Cortex of kidney (tissue), 1 donor: ENCODE measurements around the gene UBP1.
"Not testable (repeated sequence)": the region's sequence is repeated elsewhere in the genome, so short reads cannot be mapped to it uniquely, and the experiment has no call there.

Experiments used
- DNase-seq: peaks from one replicate; lab custom pipeline; 2025; lab: John Stamatoyannopoulos, UW

Gene UBP1

DNA sequence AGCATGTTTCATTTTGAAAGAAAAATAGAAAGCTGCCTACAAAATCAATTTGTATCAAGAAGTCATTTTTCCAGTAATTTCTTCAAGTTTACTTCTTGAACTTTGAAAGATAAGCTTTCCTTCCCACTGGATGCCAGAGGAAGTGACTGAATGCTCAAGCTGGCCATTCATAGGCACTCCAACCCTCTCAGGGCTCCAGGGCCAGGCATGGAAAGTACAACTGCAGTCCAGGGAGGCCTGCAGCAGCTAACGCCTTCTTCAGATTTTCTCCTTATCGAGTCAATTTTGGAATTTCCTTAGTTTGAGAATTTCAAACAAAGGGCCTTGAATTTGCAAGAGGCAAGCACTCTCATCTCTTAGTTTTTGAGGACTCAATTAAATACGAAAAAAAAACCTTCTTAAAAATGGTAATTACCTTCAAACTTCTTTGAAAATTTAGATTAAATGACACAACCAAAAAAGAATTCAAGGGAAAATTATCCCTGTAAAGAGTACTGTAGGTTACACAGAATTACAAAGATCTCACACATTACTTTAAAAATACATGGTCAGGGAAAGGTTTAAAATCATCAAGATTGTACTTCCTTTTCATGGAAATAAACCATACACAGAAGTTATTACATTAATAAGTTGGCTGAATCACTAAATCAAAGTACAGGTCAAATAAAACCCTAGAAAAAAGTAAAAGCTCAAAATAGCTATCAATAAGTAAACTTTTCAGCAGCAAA, 2.5 kb downstream of the UBP1 start:
- no peak for DNase-seq

DNA sequence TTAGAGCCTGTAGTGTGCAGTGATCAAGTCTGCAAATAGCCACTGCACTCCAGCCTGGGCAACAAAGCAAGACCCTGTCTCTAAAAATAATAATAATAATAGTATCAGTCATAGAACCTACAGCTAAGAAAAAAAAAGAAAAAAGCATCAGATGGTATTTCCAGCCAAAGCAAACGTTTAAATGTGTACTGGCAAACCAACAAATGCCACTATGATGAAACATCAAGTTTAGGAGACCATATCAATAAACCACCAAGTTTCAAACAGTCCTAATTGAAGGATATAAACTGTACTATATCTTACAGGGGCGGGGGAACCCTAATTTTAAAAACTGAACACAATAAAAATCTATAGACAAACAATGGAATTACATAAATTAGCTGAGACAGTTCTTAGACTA, 6.4 kb downstream of the UBP1 start:
- no peak for DNase-seq

DNA sequence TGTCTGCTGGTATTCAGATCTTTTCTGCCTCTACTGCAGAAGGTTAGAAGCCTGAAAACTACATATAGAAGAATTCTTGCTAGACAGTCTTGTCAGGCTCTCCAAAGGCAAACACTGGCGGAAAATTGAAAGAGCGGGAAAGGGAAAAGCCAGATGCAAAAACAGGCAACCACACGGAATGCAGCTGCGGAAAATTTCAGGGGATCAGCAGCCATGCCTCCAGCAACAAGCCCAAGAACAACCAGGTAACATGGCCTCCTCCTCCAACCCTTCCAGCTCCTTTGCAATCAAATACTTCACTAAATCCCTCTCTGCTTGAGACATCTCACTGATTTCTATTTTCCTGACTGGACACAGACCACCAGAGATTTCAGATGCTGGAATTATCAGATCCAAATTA, 9.6 kb downstream of the UBP1 start:
- no peak for DNase-seq

DNA sequence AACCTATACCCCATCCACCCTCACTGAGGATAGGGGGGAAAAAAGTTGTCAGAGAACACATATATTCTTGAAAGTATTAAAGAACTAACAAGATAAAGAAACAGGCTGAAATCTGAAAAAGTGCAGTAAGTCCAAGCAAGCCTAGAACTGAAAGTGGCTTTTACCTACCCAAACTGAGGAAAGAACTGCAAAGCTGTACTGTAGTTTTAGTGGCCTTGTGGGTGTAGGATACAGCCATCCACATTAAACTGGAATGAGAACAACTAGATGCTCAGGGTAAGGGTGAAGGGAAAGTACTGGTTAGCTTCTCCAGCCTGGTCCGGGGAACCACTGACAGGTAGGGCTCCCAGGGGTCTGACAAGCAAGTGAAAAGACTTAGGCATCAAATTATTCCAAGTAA, 10.1 kb downstream of the UBP1 start:
- no peak for DNase-seq

DNA sequence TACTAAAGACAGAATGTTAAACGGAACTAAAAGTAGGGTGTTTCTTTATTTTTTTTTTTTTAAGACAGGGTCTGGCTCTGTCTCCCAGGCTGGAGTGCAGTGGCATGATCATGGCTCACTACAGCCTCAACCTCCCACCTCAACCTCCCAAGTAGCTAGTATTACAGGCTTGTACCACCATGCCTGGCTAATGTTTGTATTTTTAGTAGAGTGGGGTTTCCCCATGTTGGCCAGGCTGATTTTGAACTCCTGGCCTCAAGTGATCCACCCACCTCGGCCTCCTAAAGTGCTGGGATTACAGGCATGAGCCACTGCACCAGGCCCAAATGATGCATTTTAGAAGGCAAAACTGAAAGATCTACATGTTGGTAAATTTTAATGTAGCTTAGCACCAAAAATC, 10.9 kb downstream of the UBP1 start:
- DNase-seq, result not testable (repeated sequence)

DNA sequence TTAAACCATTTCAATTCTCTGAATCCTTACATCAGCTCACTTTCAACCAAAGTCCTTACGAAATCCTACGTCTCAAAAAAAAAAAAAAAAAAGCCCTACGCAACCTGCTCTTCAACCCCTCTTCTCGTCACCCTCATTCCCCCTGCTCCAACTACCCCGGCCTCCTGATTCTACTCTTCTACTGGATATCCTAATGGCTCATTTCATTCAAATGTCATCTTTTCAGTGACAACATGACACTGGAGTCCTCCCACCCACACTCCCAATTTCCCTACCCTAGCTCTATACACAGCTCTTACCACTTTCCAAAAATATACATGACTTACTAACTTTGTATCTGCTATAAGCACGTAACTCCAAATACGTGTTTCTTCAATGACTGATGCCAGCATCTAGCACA, 11.5 kb downstream of the UBP1 start:
- DNase-seq, result no peak

DNA sequence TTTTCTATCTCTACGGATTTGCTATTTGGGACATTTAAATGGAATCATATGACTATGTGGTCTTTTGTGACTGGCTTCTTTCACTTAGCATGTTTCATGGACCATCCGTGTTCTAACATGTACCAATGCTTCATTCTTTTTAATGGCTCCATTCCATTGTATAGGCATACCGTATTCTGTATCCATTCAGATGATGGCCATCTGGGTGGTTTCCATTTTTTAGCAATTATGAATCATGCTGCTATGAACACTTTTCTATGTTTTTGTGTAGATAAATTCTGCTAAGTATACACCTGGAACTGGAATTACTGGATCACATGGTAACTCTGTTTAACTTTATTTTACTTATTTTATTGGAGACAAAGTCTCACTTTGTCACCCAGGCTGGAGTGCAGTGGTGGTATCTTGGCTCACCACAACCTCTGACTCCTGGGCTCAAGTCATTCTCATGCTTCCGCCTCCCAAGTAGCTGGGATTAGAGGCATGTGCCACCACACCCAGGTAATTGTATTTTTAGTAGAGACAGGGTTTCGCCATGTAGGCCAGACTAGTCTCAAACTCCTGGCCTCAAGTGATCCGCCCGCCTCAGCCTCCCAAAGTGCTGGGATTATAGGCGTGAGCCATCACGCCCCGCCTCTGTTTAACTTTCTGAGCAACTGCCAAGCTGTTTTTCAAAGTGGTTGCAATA, 13.4 kb downstream of the UBP1 start:
- no peak for DNase-seq

DNA sequence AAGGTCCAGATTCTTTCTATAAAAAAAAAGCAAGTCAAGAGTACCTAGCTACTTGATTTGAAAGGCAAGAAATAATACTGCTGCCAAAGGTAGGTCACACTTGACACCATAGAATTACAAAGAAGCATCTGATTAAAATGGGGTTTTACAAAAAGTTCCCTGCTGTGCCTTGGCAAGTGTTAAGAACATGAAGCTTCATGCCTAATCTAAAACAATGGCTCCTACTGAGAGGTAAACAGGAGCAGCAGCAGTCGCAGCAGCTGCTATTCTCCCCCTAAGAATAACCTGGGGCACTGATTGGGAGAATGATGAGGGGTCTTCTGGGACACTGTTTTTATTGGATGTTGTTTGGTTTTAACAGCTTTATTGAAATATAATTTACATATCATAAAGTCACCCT, 14.1 kb downstream of the UBP1 start:
- DNase-seq, result no peak

DNA sequence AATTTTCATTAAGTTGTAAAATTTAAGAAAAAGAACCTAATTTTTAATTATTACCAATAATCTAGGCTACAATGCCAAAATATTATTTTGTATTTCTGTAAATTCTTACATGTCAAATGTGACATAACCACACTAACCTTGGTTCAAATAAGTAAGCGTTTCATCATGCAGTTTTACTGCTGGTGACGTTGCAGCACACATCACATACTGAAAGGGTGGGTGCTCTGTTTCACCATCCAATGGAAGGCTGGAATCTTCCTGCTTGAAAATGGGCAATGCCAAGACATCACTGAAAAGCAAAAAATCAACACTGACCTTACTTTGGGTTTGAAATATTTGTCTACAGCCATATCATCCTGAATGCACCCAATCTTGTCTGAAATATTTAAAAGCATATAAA, 14.8 kb downstream of the UBP1 start:
- DNase-seq, result no peak

DNA sequence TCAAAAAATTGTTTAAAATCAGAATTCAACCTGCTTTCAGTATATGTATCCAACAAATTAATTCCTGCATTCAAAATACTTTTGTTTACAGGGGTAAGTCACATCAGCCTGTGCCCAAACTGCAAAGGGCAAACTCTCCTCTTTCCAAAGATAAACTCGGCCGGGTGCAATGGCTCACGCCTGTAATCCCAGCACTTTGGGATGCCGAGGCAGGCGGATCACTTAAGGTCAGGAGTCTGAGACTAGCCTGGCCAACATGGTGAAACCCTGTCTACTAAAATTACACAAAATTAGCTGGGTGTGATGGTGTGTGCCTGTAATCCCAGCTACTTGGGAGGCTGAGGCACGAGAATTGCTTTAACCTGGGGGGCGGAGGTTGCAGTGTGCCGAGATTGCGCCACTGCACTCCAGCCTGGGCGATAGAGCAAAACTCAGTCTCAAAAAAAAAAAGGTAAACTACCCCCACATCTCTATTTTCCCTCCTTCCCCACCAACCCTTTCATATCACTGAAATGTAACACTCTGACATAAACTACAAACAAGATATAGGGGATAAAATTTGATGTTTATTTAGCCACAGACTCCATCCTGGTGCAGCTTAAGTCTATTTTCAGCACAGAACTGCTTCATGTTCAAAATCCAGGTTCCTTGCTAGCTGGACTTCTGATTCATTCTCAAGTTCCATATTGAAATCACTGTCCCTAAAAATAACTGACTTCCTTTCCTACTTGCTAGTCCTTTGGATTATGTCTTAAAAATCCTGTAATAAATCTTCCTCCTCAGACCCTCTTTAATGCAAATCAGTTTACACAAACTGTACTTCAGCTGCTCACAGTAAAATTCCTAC, 15.4 kb downstream of the UBP1 start:
- DNase-seq, result no peak

DNA sequence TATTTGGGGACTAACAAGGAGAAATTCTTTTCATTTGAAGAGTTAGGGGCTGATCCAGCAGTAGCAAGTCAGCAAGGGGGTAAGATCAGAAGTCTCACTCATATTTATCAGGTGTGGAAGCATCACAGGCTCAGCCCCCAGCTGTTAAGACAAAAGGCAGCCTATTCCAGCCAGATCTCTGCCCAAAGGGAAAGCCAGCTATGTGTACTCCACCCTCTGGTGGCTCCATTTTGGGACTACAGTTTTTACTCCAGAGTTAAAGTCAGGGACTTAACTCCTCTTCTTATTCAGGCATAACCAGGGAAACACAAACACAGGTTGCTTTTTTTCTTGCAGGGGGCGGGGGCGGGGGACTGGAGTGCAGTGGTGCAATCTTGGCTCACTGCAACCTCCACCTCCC, 19.2 kb downstream of the UBP1 start:
- DNase-seq, result no peak

DNA sequence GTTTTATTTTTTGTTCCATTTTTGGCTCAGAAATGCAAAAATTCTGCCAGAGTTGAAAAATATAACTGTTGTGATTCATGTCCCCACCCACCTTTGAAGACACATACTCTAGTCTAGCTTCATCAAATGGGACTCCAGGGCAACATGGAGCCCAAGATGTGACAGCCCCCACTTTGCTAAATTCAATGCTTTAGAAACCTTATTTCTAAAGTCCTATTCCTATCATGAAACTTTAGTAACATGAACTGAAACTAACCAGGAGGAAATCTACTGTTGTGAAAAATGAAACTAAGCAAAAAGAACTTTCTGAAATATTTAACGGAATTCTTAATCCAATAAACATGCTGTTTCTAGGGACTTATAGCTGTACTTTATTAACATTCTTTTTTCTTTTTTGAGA, 20.3 kb downstream of the UBP1 start:
- DNase-seq, result no peak

DNA sequence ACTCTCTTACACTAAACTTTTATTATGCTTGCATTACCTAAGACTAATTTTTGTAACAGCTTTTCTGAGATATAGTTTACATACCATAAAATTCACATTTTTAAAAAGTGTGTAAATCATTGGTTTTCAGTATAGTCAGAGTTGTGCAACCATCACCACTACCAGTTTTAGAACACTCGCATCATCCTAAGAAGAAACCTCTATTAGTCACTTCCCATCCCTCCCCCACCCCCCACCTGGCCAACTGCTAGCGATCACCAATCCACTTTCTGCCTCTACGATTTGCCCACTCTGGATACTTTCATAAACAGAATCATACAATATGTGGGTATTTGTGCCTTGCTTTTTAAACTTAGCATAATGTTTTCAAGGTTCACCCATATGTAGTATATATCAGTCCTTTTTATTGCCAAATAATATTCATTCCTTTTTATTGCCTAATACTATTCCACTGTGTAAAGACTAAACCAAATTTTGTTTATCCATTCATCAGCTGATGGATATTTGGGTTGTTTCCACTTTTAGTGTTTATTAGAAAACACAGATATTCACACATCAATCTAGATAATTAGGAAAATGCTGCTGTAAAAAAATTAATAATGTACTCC, 23.0 kb downstream of the UBP1 start:
- no peak for DNase-seq

DNA sequence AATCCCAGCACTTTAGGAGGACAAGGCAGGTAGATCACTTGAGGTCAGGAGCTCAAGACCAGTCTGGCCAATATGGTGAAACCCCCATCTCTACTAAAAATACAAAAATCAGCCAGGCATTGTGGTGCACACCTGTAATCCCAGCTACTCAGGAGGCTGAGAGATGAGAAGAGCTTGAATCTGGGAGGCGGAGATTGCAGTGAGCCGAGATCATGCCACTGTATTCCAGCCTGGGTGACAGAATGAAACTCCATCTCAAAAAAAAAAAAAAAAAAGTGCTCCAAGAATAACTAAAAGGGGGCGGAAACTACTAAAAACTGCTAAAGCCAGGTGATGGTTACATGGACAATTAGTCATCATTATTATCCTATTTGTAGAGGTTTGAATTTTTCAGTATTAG, 29.4 kb downstream of the UBP1 start:
- not testable (repeated sequence) for DNase-seq

DNA sequence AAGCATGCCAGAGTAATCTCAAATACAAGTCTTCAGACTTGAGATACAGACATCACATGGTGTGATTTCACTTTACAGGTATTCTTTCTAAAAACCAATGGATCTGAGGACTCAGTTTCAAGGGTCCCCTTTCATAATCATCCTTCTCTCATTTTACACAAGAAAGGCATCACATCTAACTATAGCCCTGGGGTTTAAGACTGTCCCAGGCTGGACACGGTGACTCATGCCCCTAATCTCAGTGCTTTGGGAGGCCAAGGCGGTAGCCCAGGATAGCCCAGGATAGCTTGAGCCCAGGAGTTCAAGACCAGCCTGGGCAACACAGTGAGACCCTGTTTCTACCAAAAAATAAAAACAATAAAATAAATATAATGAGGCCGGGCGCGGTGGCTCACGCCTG, 36.4 kb downstream of the UBP1 start:
- no peak for DNase-seq

DNA sequence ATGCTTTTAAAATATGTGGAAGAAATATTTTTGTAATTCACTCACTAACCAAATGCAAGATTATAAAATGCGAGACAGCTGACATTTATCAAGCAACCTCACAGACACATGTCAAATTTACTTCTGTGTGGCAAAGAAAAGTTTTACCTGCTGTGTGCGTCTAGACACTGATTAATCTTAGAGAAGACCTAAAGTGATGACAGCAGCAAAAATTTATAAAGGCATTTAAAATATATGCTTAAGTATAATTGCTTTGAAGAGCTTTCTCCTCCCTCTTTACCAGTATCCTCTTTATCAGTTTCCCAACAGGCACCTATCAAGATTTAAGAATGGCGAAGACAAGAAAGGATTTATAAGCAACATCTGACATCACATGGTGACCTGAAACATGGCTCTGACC, 37.3 kb downstream of the UBP1 start:
- DNase-seq, result no peak

DNA sequence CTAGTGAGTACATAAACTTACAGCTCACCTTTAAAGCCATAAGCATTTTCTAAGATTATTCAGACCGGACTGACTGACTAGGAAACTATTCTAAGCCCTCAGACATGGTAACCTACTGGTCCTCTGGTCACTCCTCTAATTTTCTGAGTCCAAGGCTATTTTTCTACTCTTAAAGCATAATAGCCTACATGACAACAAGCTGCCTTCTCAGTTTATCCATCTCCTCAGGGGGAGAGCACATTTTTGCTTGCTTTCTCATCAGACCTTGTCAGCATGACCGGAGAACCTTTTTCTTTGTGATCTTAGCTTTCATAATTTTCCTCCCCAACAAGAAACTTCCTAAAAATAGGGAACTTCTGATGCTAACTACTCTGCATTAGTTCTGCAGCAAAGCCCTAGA, 38.4 kb downstream of the UBP1 start:
- DNase-seq, result no peak

DNA sequence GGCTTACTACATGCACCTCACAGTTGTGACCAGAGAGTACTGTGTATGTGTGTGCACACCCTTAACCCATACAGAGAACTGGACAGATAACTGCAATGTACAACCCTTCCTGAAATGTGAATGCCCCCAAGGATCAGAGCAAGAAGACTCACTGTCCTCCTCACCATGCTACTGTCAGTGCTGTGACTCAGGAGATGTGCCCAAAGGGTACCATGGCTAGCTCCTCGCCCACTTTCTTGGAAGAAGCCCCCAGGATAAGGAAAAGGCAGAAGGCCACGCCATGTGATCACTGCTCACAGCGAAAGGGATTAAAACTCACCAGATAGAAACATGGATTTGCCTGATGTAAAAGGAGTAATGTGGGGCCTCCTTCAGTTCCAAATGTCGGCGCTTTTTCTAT, 41.8 kb downstream of the UBP1 start:
- no peak for DNase-seq

DNA sequence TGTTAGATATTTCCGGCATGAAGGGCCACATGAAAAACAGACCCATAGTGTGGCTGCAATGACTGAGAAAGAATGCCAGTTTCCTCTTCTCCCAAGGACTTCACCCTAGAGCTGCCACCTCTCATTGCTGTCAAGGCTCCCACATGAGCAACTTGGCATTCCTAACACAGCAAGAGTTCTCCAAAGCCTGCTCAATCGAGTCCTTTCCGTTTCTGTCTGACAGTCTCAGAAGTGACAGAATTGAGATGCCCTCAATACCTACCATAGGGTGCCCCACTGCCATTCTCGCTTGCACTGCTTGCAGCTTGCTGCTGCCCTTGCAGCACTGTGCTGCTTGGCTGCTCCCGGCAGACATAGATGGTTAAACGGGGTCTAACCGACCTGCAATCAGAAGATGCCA, 44.3 kb downstream of the UBP1 start:
- DNase-seq, result no peak

DNA sequence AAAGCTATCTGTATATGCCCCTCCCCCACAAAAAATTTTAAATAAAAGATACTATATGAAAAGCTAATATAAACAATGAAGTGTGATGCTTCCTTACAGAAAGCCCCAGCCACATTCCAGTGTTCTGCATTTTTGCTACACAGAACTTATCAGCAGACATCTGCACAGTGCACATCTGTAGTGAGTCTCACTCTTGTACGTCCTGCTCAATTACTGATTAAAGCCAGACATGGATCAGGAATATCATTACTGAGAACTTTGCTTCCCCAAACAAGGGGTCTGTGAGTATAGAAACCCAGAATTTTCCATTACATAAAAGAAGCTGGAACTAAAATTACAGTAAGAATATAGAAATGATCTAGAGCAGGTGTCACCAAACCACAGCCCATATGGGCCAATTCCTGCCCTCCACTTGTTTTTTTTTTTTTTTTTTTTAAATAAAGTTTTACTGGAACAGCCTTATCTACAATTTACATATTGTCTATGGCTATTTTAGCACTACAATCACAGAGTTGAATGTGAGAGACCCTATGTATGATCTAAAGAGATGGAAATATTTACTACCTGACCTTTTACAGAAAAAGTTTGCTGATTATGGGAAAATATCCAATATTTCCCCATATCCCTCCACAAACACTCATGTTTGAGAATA, 45.7 kb downstream of the UBP1 start:
- no peak for DNase-seq

DNA sequence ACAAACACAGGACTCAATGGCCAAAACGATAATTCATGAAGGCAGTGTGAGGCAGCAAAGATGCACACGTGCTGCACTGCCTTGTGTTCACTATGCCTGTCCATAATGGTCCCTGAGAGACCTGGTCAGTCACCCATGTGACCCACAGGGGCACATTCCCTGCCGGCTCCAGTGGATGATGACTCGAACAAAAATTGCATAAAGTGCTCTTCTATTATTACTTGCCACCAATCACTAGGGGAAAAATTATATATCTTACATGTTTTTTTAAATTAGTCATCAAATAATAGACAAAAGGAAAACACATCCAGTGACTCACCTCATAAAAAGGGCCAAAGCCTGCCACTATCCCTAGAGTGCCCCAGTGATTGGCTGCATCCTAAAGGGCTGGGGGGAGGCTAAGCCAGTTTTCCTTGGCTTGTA, 47.5 kb downstream of the UBP1 start:
- DNase-seq, result no peak

DNA sequence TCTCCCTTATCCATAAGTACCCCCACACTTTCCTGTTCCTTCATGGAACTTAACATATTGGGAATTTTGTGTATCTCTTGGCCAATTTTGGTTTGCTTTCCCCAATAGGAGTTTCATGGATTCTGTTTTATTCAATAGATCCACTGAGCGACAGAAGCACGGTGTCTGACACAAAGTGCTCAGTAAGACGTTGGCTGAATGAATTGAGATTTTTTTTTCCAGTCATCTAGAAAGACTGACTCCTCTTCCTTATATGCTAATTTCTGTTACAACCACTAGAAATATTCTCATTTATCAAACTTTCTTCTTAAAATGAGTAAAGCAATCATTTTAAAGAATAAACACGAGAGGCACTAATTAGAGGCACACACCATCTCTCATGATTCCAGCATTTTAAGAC, 48.1 kb downstream of the UBP1 start:
- DNase-seq, result no peak
